ENCODE results near the gene JMY. TPM values are rescaled to one million over a fixed set of nuclear protein-coding genes. Genes with fewer than 3 reads are reported as not detected.

JMY gene
- total and polyA plus RNA-seq, 2 of the 8 experiments (the other 6 are each of a cell fraction or from before 2014, with no cell fraction given), result 2.8 to 13.9 TPM

- CTCF ChIA-PET (ENCODE audit: partially characterized antibody), result interaction anchor here (1.0 to 1.2 kb wide), 2 partner anchors 63 to 106 kb away, joined by 3 read pairs; no protein-coding TSS in a partner anchor
- Histone ChIP-seq H3K4me2 (ENCODE audit: insufficient read depth in 1 of 2, low read depth in 2 of 2, low read length in 2 of 2) (no peak overlapping the region), H3K23me2 (ENCODE audit: low read depth, low read length) (no peaks in the 10 kb centered on the region), H3K79me1 (ENCODE audit: low read depth, low read length) (no peaks in the 10 kb centered on the region), H4K91ac (replicated peaks; ENCODE audit: insufficient read length, low read length) (no peak overlapping the region), H3K4me1 (replicated peaks in 1 of 4; ENCODE audit: control insufficient read depth in 3 of 4, insufficient read depth in 4 of 4, low read length in 3 of 4) (no peaks in the 10 kb centered on the region), H3K4ac (replicated peaks; ENCODE audit: insufficient read length, low read depth, low read length) (no peak overlapping the region), H4K20me1 (replicated peaks in 1 of 2; ENCODE audit: control insufficient read depth in 1 of 2, insufficient read depth in 2 of 2, low read length in 2 of 2) (no peaks in the 10 kb centered on the region), H3K79me2 (ENCODE audit: control insufficient read depth in 1 of 2, insufficient read depth in 2 of 2, low read length in 2 of 2) (no peaks in the 10 kb centered on the region), H3K23ac (ENCODE audit: insufficient read length) (no peak overlapping the region), H4K8ac (ENCODE audit: extremely low read depth, insufficient read depth, low read length) (no peak overlapping the region), H3K9ac (replicated peaks in 1 of 4; ENCODE audit: extremely low read depth in 1 of 4, low read depth in 3 of 4, low read length in 3 of 4) (no peak overlapping the region), H2BK120ac (replicated peaks; ENCODE audit: low read depth, low read length) (no peak overlapping the region), H3K36me3 (ENCODE audit: control insufficient read depth in 2 of 4, insufficient read depth in 4 of 4, low read length in 3 of 4) (peaks cover 0 to 14% (median 3%) of the 10 kb centered on the region in 4 experiments; a peak in 4 of 8 replicates), H2BK5ac (ENCODE audit: low read depth, low read length) (no peak overlapping the region), H2BK20ac (ENCODE audit: low read length) (no peak overlapping the region), H3K27me3 (replicated peaks in 1 of 4; ENCODE audit: control insufficient read depth in 3 of 4, extremely low read depth in 1 of 4, insufficient read depth in 3 of 4, low read length in 3 of 4) (no peaks in the 10 kb centered on the region), H2BK12ac (ENCODE audit: low read depth, low read length) (no peak overlapping the region), H3K14ac (ENCODE audit: insufficient read length) (no peak overlapping the region), H2AFZ (ENCODE audit: low read length) (no peak overlapping the region), H3K18ac (ENCODE audit: extremely low read depth, low read length) (no peak overlapping the region), H3K56ac (replicated peaks; ENCODE audit: insufficient read length, low read depth, low read length) (no peak overlapping the region), H3K27ac (ENCODE audit: low read depth, low read length) (no peak overlapping the region), H4K5ac (ENCODE audit: insufficient read length, low read depth, low read length) (no peak overlapping the region), H2AK5ac (ENCODE audit: low read depth, low read length) (no peak overlapping the region), H3K4me3 (ENCODE audit: extremely low read depth in 1 of 4, insufficient read depth in 2 of 4, low read depth in 3 of 4, low read length in 4 of 4) (no peak overlapping the region), H2BK15ac (ENCODE audit: low read length) (no peak overlapping the region), H3K9me3 (ENCODE audit: insufficient read depth in 2 of 2, low read depth in 1 of 2, low read length in 1 of 2) (no peaks in the 10 kb centered on the region)
- no peak for DNase-seq (ENCODE audit: low read depth in 1 of 2, low spot score in 2 of 2)
- WGBS, 2 experiments (ENCODE audit: extremely low coverage in 1 of 2, insufficient coverage in 1 of 2, insufficient read length in 1 of 2, insufficient replicate concordance in 2 of 2, low coverage in 1 of 2, low lambda C conversion rate in 2 of 2, missing lambda C conversion rate in 1 of 2), result 92% methylated on average over 4 of the region's 4 CpGs; no CpG with 5 or more reads in 1 of the 2 experiments
- no peak for FAIRE-seq
- POLR2A ChIA-PET (ENCODE audit: partially characterized antibody), result interaction anchor here (0.6 kb wide), 1 partner anchor 85 kb away, joined by 4 read pairs; no protein-coding TSS in a partner anchor
- TF ChIP-seq TBP (IDR thresholded peaks at IDR 0.05; ENCODE audit: low read depth, low read length), result no peak
- TF ChIP-seq EZH2 (IDR thresholded peaks at IDR 0.05; ENCODE audit: low read depth, low read length, severe bottlenecking), result no peak
- no peak for TF ChIP-seq SRF (IDR thresholded peaks at IDR 0.05; ENCODE audit: low read depth, low read length)
- no peak for TF ChIP-seq SP2 (IDR thresholded peaks at IDR 0.05; ENCODE audit: low read length)
- TF ChIP-seq CTBP2 (IDR thresholded peaks at IDR 0.05; ENCODE audit: borderline replicate concordance, insufficient read depth, insufficient read length, low read length), result no peak
- no peak for TF ChIP-seq POU5F1 (IDR thresholded peaks at IDR 0.05; ENCODE audit: low read depth, low read length)
- TF ChIP-seq NRF1 (IDR thresholded peaks at IDR 0.05; ENCODE audit: low read depth, low read length), result no peak
- TF ChIP-seq MAX (IDR thresholded peaks at IDR 0.05), result no peak
- TF ChIP-seq CHD2 (IDR thresholded peaks at IDR 0.05; ENCODE audit: low read length), result no peak
- no peak for TF ChIP-seq CBX8 (IDR thresholded peaks at IDR 0.05; ENCODE audit: borderline replicate concordance, low read depth, low read length)
- no peak for TF ChIP-seq EGR1 (IDR thresholded peaks at IDR 0.05; ENCODE audit: borderline replicate concordance, low read depth, low read length)
- TF ChIP-seq CEBPB (IDR thresholded peaks at IDR 0.05; ENCODE audit: low read depth, low read length), result no peak
- TF ChIP-seq ATF3 (IDR thresholded peaks at IDR 0.05; ENCODE audit: insufficient read depth, low read depth, low read length), result no peak
Measured at GRCh38 chr5:79297661-79298060, 61.7 kb downstream of the JMY start.
